Activated CD8-positive, alpha-beta memory T cell treated with anti-CD3 and anti-CD28 coated beads for 48 hours (primary cell): ENCODE data around the gene CEACAM5.

Experiments
- DNase-seq, 3 experiments: peaks; one replicate each; pipeline ENCODE4 v3.0.0-alpha.2; 2020; ENCODE audit warnings: low read depth in 2 of 3, low spot score in 2 of 3

The CEACAM5 gene

DNA sequence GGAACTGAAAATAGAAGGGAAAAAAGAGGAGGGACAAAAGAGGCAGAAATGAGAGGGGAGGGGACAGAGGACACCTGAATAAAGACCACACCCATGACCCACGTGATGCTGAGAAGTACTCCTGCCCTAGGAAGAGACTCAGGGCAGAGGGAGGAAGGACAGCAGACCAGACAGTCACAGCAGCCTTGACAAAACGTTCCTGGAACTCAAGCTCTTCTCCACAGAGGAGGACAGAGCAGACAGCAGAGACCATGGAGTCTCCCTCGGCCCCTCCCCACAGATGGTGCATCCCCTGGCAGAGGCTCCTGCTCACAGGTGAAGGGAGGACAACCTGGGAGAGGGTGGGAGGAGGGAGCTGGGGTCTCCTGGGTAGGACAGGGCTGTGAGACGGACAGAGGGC lies at the start of gene CEACAM5:
Gene CEACAM5, plus strand, starts transcription at position 146 of the 400 bp plus-strand sequence. Its CDS starts 106 bp downstream, at position 252.
- DNase-seq = no peak

DNA sequence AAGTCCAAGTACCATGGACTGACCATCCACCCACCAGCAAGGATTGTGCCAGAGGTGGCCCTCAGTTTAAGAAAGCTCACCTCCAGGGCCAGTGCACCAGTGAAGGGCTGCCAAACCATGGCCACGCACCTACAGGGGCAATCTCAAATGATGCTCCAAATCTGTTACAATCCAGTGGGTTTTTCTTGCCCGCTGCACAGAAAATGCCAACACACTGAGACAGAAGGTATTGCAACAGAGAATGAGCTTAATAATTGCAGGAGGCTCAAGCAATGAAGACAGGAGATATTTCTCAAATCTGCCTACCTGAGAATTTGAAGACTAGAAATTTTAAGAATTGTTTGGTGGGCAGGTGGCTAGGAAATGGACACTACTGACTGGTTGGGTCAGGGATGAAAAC lies 42.4 kb upstream of the CEACAM5 start:
- DNase-seq = no peak

DNA sequence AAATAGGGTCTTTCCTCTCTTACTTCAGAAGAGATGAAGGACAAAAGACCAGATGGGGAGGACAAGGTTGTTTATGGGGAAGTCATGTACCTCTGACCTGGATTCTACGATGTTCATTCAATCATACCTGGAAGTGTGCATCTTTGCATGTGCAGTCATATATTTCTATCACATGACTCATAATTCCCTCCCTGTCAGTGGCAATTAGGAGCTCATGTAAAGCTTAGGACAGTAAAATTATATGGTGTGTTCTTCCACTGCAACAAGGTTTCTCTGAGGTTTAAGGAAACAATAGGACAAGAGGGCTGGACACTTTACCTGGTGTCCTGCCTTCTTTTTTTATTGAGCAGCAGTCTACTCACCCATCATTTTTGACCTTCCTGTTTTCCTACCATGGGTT lies 40.1 kb upstream of the CEACAM5 start:
- DNase-seq = no peak

DNA sequence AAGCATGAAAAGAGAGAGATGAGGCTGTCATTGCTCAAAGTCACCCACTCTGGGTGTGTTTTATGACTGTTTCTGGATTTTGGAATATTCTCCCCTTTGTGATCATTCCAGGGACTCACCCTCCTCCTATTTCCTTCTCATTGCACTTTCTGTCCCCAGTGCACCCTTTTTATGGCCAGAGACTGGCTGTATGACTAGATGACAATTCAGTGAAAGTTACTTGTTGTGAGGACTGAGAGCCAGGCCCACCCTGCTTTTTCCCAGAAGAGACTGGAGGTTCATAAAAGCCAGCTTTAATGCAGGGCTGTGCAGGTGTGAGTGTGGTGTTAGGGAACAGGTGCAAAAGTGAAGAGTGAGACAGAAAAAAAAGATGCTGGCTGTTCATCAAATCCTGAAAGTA lies 37.7 kb upstream of the CEACAM5 start:
- no peak for DNase-seq

DNA sequence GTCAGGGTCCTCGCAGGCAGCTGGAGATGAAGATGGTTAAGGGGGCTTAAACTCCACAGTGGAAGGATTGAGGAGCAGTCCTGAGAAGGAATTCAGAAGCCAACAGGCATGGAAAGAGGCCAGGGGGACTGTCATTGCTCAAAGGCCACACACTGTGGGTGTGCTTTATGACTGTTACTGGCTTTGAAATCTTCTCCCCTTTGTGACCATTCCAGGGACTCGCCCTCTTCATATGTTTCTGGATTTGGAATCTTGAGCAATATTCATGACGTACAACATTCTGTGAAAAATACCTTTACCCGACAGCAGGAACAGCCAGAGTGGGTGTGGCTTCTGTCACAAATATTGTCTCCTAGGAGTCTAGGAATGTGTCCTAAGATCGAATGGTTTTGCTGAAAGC lies 36.9 kb upstream of the CEACAM5 start:
- no peak for DNase-seq

DNA sequence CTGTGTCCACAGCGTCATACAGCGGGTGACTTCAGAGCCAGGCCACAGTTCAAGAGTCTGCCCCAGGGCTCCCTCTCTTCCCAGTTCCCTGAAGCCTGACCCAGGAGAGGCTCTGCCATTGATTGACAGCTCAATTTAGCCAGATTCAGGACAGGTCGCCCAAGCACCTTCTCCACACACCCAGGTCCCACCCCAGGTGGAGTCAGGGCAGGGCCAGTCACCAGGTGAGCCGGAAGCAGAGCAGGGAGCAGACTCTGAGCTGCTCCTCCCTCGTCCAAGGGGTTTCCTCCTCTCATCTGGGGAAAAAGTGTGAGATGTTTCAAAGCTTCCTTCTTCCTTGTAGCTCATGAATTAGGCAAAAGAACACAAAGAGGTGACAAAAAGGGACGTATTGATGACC lies 26.0 kb upstream of the CEACAM5 start:
- no peak for DNase-seq

- no peak for DNase-seq
Measured at GRCh38 chr19:41687419-41687818, 21.0 kb upstream of the CEACAM5 start.

GRCh38 chr19:41688098-41688497 lies 20.3 kb upstream of the CEACAM5 start, which contains the start of gene CEACAM7:
TSS of gene CEACAM7 (minus strand) at chr19:41688270. CDS start at chr19:41688165, 105 bp downstream.
- DNase-seq = no peak

DNA sequence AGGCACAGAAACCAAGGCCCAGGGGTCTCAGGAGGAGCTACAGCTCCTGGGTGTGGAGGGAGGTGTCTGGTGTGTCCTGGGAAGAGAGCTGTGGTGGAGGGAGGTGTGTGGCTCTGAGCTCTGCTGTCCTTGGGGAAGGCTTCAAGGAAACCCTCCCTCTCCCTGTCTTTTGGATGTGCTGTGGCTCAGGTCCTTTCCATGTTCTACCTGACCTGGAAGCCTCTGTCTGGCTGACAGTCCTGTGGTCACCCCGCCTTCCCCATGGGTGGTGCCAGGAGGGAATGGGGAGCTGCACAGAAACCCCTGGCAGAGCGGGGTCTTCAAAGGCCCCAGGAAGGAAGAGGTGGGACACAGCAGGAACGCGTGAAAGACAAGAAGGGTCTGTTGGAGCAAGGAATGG lies 19.7 kb upstream of the CEACAM5 start:
- no peak for DNase-seq

DNA sequence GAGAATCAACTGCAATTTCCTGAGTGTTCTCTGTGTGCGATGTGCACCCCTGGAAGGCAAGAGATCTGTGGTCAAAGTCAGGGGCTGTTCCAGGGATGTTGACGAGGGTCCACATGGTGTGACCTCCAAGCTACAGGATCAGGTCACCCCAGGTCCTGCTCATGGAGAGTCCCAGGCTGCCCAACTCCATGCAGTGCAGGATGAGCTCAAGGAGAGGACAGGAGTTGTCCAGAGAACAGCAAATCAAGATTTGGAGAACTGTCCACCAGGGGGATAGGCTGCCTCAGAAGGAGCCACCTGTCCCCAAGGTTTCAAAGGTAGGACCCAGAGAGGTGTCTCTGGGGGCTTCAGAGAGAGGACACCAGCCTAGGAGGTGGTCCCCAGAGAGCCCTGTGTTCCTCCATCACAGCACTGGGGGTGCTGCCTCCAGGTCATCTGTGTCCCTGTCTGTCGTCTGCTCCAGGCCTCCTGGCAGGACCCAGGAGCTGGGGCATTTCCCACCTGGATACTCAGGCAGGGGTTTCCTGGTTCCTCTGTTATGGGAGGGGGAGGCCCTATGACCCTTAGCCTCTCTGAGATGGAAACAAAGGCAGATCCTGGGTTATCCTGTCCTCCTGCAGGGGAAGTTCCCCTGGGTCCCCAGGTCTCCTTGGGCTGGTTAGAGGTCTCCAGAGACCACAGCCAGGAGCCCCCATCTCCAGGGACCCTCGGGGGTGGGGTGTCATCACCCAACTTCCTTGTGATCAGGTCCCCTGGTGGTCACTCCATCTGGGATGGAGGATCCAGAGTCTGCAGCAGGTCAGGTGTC lies 18.2 kb upstream of the CEACAM5 start:
- DNase-seq = no peak

- DNase-seq = no peak
Measured at GRCh38 chr19:41690801-41691065, 17.7 kb upstream of the CEACAM5 start.

DNA sequence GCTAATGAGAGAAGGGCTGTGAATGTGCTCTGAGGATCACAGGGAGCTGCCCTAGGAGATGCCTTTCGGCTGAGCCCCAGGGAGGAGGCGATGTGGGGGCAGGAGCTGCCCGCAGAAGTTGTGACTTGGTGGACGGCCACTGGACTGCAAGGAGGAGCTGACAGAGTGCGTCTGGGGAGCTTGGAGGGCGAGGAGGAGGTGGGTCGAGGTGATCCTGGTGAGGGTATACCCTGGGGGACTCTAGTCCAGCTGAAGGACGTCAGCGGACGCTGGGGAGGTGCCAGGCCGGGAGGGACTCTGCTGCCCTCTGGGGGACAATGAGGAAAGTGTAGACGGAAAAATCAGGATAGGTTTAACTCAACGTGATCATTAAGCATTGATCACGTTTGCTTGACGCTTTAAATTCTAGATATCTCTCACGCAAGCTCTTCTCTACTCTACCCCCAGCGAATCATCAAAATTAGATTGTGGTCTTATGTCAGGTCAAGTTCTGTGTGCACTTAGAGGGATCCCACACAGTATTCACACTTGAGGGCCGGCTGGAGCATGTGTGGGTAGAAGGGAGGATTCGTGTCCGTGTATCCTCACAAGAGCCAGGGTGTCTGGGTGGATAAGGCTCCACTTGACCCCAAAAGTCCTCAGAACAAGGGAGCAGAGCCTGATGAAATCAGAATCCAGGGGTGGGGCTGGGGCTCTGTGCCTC lies 17.0 kb upstream of the CEACAM5 start:
- DNase-seq = peak in 1 of 3 experiments; percentile 18

DNA sequence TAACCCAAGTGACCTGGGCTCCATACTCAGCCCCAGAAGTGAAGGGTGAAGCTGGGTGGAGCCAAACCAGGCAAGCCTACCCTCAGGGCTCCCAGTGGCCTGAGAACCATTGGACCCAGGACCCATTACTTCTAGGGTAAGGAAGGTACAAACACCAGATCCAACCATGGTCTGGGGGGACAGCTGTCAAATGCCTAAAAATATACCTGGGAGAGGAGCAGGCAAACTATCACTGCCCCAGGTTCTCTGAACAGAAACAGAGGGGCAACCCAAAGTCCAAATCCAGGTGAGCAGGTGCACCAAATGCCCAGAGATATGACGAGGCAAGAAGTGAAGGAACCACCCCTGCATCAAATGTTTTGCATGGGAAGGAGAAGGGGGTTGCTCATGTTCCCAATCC lies 14.2 kb upstream of the CEACAM5 start:
- no peak for DNase-seq

GRCh38 chr19:41694831-41695635 lies 13.4 kb upstream of the CEACAM5 start:
- DNase-seq = no peak

DNA sequence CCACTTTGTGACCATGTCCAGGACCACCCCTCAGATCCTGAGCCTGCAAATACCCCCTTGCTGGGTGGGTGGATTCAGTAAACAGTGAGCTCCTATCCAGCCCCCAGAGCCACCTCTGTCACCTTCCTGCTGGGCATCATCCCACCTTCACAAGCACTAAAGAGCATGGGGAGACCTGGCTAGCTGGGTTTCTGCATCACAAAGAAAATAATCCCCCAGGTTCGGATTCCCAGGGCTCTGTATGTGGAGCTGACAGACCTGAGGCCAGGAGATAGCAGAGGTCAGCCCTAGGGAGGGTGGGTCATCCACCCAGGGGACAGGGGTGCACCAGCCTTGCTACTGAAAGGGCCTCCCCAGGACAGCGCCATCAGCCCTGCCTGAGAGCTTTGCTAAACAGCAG lies 12.7 kb upstream of the CEACAM5 start:
- no peak for DNase-seq

DNA sequence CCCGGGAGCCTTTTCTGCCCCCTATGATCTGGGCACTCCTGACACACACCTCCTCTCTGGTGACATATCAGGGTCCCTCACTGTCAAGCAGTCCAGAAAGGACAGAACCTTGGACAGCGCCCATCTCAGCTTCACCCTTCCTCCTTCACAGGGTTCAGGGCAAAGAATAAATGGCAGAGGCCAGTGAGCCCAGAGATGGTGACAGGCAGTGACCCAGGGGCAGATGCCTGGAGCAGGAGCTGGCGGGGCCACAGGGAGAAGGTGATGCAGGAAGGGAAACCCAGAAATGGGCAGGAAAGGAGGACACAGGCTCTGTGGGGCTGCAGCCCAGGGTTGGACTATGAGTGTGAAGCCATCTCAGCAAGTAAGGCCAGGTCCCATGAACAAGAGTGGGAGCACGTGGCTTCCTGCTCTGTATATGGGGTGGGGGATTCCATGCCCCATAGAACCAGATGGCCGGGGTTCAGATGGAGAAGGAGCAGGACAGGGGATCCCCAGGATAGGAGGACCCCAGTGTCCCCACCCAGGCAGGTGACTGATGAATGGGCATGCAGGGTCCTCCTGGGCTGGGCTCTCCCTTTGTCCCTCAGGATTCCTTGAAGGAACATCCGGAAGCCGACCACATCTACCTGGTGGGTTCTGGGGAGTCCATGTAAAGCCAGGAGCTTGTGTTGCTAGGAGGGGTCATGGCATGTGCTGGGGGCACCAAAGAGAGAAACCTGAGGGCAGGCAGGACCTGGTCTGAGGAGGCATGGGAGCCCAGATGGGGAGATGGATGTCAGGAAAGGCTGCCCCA lies 11.8 kb upstream of the CEACAM5 start:
- no peak for DNase-seq

DNA sequence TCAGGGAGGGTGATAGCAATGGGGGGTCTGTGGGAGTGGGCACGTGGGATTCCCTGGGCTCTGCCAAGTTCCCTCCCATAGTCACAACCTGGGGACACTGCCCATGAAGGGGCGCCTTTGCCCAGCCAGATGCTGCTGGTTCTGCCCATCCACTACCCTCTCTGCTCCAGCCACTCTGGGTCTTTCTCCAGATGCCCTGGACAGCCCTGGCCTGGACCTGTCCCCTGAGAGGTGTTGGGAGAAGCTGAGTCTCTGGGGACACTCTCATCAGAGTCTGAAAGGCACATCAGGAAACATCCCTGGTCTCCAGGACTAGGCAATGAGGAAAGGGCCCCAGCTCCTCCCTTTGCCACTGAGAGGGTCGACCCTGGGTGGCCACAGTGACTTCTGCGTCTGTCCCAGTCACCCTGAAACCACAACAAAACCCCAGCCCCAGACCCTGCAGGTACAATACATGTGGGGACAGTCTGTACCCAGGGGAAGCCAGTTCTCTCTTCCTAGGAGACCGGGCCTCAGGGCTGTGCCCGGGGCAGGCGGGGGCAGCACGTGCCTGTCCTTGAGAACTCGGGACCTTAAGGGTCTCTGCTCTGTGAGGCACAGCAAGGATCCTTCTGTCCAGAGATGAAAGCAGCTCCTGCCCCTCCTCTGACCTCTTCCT lies 11.1 kb upstream of the CEACAM5 start:
- no peak for DNase-seq

GRCh38 chr19:41698746-41699230 lies 9.6 kb upstream of the CEACAM5 start:
- no peak for DNase-seq

DNA sequence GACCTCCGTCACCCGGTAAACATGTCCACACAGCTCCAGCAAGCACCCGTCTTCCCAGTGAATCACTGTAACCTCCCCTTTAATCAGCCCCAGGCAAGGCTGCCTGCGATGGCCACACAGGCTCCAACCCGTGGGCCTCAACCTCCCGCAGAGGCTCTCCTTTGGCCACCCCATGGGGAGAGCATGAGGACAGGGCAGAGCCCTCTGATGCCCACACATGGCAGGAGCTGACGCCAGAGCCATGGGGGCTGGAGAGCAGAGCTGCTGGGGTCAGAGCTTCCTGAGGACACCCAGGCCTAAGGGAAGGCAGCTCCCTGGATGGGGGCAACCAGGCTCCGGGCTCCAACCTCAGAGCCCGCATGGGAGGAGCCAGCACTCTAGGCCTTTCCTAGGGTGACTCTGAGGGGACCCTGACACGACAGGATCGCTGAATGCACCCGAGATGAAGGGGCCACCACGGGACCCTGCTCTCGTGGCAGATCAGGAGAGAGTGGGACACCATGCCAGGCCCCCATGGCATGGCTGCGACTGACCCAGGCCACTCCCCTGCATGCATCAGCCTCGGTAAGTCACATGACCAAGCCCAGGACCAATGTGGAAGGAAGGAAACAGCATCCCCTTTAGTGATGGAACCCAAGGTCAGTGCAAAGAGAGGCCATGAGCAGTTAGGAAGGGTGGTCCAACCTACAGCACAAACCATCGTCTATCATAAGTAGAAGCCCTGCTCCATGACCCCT lies 9.0 kb upstream of the CEACAM5 start:
- no peak for DNase-seq

DNA sequence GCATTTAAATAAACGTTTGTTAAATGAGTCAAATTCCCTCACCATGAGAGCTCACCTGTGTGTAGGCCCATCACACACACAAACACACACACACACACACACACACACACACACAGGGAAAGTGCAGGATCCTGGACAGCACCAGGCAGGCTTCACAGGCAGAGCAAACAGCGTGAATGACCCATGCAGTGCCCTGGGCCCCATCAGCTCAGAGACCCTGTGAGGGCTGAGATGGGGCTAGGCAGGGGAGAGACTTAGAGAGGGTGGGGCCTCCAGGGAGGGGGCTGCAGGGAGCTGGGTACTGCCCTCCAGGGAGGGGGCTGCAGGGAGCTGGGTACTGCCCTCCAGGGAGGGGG lies 8.5 kb upstream of the CEACAM5 start:
- DNase-seq = no peak
